ENCODE measurements around the gene PPP4R2.

Gene PPP4R2

DNA sequence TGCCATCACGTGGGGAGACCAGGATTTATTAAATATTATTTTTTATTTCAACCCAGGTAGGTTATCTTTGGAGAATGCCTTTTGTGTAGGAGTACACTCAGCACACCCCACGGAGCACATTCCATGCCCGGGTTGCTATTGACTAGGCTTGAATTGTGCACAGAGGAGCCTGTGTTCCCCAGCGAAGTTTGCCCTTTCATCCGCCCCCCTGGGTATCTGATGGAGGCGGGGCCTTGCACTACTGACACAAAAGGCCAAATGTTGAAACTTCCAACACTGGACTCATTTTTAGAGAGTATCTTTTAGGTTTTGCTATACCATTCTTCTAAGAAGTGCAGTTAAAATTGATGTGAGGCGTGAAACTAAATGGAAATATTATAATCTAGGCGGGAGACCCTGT, 39.3 kb upstream of the PPP4R2 start (continued):
- TF ChIP-seq, protein P1, sequence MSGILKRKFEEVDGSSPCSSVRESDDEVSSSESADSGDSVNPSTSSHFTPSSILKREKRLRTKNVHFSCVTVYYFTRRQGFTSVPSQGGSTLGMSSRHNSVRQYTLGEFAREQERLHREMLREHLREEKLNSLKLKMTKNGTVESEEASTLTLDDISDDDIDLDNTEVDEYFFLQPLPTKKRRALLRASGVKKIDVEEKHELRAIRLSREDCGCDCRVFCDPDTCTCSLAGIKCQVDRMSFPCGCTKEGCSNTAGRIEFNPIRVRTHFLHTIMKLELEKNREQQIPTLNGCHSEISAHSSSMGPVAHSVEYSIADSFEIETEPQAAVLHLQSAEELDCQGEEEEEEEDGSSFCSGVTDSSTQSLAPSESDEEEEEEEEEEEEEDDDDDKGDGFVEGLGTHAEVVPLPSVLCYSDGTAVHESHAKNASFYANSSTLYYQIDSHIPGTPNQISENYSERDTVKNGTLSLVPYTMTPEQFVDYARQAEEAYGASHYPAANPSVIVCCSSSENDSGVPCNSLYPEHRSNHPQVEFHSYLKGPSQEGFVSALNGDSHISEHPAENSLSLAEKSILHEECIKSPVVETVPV (CRISPR knock-in tag; IDR thresholded peaks at IDR 0.05): no peak

DNA sequence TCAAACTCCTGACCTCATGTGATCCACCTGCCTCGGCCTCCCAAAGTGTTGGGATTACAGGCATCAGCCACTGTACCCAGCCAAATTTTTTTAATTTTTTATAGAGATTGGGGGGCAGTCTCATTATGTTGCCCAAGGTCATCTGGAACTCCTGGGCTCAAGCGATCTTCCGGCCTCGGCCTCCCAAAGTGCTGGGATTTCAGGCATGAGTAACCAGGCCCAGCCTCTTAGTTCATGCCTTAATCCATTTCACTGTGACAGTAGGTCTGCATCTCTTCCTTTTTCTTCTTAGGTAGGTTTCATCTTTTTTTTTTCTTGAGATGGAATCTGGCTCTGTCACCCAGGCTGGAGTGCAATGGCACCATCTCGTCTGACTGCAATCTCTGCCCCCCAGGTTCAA, 37.3 kb upstream of the PPP4R2 start:
- no peak for ATAC-seq
- TF ChIP-seq PPARA (CRISPR knock-in tag; IDR thresholded peaks at IDR 0.05; ENCODE audit: borderline replicate concordance): no peak
- no peak for TF ChIP-seq PATZ1 (CRISPR knock-in tag; IDR thresholded peaks at IDR 0.05; ENCODE audit: borderline replicate concordance)
- TF ChIP-seq TSHZ2 (CRISPR knock-in tag; IDR thresholded peaks at IDR 0.05): no peak
- no peak for TF ChIP-seq OSR1 (CRISPR knock-in tag; IDR thresholded peaks at IDR 0.05)
- TF ChIP-seq ZC3H10 (CRISPR knock-in tag; IDR thresholded peaks at IDR 0.05): no peak
- no peak for TF ChIP-seq GLIS3 (CRISPR knock-in tag; IDR thresholded peaks at IDR 0.05)
- no peak for TF ChIP-seq ESRRG (CRISPR knock-in tag; IDR thresholded peaks at IDR 0.05)
- TF ChIP-seq ARNTL (CRISPR knock-in tag; IDR thresholded peaks at IDR 0.05; ENCODE audit: borderline replicate concordance, low read depth): no peak
- no peak for TF ChIP-seq BACH2 (CRISPR knock-in tag; IDR thresholded peaks at IDR 0.05; ENCODE audit: borderline replicate concordance)
- TF ChIP-seq, protein P2, sequence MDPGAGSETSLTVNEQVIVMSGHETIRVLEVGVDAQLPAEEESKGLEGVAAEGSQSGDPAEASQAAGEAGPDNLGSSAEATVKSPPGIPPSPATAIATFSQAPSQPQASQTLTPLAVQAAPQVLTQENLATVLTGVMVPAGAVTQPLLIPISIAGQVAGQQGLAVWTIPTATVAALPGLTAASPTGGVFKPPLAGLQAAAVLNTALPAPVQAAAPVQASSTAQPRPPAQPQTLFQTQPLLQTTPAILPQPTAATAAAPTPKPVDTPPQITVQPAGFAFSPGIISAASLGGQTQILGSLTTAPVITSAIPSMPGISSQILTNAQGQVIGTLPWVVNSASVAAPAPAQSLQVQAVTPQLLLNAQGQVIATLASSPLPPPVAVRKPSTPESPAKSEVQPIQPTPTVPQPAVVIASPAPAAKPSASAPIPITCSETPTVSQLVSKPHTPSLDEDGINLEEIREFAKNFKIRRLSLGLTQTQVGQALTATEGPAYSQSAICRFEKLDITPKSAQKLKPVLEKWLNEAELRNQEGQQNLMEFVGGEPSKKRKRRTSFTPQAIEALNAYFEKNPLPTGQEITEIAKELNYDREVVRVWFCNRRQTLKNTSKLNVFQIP (CRISPR knock-in tag; IDR thresholded peaks at IDR 0.05; ENCODE audit: borderline replicate concordance, low read depth): no peak
- TF ChIP-seq ZFP3 (CRISPR knock-in tag; IDR thresholded peaks at IDR 0.05): no peak
- TF ChIP-seq, protein P1 (CRISPR knock-in tag; IDR thresholded peaks at IDR 0.05): no peak
- no peak for TF ChIP-seq RARB (CRISPR knock-in tag; IDR thresholded peaks at IDR 0.05)
- TF ChIP-seq CSDC2 (CRISPR knock-in tag; IDR thresholded peaks at IDR 0.05): no peak
- TF ChIP-seq SNAI2 (CRISPR knock-in tag; IDR thresholded peaks at IDR 0.05): no peak
- TF ChIP-seq, protein P3, sequence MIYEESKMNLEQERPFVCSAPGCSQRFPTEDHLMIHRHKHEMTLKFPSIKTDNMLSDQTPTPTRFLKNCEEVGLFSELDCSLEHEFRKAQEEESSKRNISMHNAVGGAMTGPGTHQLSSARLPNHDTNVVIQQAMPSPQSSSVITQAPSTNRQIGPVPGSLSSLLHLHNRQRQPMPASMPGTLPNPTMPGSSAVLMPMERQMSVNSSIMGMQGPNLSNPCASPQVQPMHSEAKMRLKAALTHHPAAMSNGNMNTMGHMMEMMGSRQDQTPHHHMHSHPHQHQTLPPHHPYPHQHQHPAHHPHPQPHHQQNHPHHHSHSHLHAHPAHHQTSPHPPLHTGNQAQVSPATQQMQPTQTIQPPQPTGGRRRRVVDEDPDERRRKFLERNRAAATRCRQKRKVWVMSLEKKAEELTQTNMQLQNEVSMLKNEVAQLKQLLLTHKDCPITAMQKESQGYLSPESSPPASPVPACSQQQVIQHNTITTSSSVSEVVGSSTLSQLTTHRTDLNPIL (CRISPR knock-in tag; IDR thresholded peaks at IDR 0.05; ENCODE audit: low read depth): no peak

- TF ChIP-seq OSR1 (CRISPR knock-in tag; IDR thresholded peaks at IDR 0.05): no peak
- TF ChIP-seq ZFP3 (CRISPR knock-in tag; IDR thresholded peaks at IDR 0.05): no peak
- no peak for TF ChIP-seq ARNTL (CRISPR knock-in tag; IDR thresholded peaks at IDR 0.05; ENCODE audit: borderline replicate concordance, low read depth)
- TF ChIP-seq RARB (CRISPR knock-in tag; IDR thresholded peaks at IDR 0.05): no peak
- no peak for TF ChIP-seq CSDC2 (CRISPR knock-in tag; IDR thresholded peaks at IDR 0.05)
- TF ChIP-seq TCF4 (CRISPR knock-in tag; IDR thresholded peaks at IDR 0.05; ENCODE audit: borderline replicate concordance): no peak
- no peak for TF ChIP-seq SNAI2 (CRISPR knock-in tag; IDR thresholded peaks at IDR 0.05)
- no peak for TF ChIP-seq ESRRG (CRISPR knock-in tag; IDR thresholded peaks at IDR 0.05)
- no peak for TF ChIP-seq TOX (CRISPR knock-in tag; IDR thresholded peaks at IDR 0.05; ENCODE audit: borderline replicate concordance)
- no peak for TF ChIP-seq ISL1 (CRISPR knock-in tag; IDR thresholded peaks at IDR 0.05)
- TF ChIP-seq PPARA (CRISPR knock-in tag; IDR thresholded peaks at IDR 0.05; ENCODE audit: borderline replicate concordance): no peak
- no peak for TF ChIP-seq ZC3H10 (CRISPR knock-in tag; IDR thresholded peaks at IDR 0.05)
- TF ChIP-seq ZNF8 (CRISPR knock-in tag; IDR thresholded peaks at IDR 0.05): no peak
- TF ChIP-seq GLIS3 (CRISPR knock-in tag; IDR thresholded peaks at IDR 0.05): no peak
- TF ChIP-seq, protein P3 (CRISPR knock-in tag; IDR thresholded peaks at IDR 0.05; ENCODE audit: low read depth): no peak
- TF ChIP-seq TSHZ2 (CRISPR knock-in tag; IDR thresholded peaks at IDR 0.05): no peak
- ATAC-seq: no peak
These were observed 35.6 kb upstream of the PPP4R2 start for GRCh38 chr3:72960812-72961518.

All from SK-N-SH treated with all-trans-retinoic acid at 6 μM for 48 hours (cell line).